Kidney epithelial cell (primary cell): ENCODE data around the gene GIMAP5. TPM values are rescaled to one million over a fixed set of nuclear protein-coding genes. Genes with fewer than 3 reads are reported as not detected.

Experiments
- DNase-seq: peaks from one replicate; pipeline ENCODE4 v3.0.0-alpha.2; 2010; ENCODE audit warnings: low read depth
- H3K27me3 ChIP-seq: 2 replicates; pipeline ENCODE4 v1.6.0; 2011; ENCODE audit warnings: low read length; ENCODE audit not compliant: control insufficient read depth, insufficient read depth
- H3K36me3 ChIP-seq: 2 replicates; pipeline ENCODE4 v1.5.1; 2011; ENCODE audit warnings: low read length; ENCODE audit not compliant: control insufficient read depth, insufficient read depth
- H3K4me3 ChIP-seq: 2 replicates; pipeline ENCODE4 v1.5.1; 2011; ENCODE audit warnings: low read depth, mild to moderate bottlenecking, control low read depth, low read length
- total RNA-seq: library from RNA; depleted of rRNA; stranded (reverse); fragments of >200 nt; gene quantifications from 2 replicates; pipeline ENCODE4 v1.2.3, GENCODE V29; 2015
- TF ChIP-seq, protein P1 (sequence below): IDR thresholded peaks from 2 replicates; pipeline ENCODE4 v1.5.1; 2011; ENCODE audit warnings: mild to moderate bottlenecking, moderate library complexity, low read length, control low read depth, inconsistent platforms; ENCODE audit not compliant: insufficient read depth, poor library complexity, severe bottlenecking

Gene GIMAP5
- total RNA-seq, 1 donor from 2014 or later = 0.17 TPM

DNA sequence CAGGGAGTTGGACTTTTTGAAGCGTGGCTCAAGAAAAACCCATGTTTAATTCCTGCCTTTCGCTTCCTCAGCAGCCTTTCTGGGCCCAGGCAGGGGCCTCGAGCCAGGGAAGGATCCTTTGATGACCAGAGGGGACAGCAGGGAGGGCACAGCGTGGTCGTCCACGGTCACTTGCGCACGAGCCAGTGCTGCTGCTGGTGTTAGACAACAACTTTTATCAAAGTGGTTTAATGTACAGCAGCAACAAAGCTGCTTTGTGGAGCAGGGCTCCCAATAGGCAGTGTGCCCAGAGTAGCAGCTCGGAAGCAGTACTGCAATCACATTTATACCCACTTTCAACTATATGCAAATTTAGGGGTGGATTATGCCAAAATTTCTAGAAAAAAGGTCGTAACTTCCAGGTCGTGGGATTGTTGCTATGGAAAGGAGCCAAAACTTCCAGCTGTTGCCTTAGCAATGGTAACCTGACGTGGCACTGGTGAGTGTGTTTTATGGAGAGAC lies 14.7 kb upstream of the GIMAP5 start:
- no peak for DNase-seq
- Histone ChIP-seq H3K27me3 (no peaks in the 10 kb centered on the region), H3K4me3 (no peak overlapping the region)

DNA sequence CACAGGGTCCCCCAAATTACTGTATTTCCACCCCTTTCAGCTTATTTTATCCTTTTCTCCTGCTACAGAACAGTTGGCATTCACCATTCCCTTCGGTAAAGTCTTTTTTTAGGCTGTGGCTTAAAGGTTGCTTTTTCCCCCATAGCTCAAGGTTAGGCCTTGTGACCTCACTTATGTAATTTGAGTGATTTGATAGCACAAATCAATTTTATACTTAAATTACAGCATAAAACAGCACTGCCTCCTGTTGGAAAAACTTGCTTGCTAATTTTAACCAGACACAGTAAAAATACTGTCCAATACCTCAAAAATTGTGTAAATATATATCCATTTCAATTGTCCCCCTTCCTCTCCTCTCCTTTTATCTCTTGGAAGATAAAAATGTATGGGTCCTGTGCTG lies 13.8 kb upstream of the GIMAP5 start:
- Histone ChIP-seq H3K27me3 (no peaks in the 10 kb centered on the region), H3K36me3 (no peaks in the 10 kb centered on the region), H3K4me3 (no peak overlapping the region)
- DNase-seq = no peak
- TF ChIP-seq, protein P1, sequence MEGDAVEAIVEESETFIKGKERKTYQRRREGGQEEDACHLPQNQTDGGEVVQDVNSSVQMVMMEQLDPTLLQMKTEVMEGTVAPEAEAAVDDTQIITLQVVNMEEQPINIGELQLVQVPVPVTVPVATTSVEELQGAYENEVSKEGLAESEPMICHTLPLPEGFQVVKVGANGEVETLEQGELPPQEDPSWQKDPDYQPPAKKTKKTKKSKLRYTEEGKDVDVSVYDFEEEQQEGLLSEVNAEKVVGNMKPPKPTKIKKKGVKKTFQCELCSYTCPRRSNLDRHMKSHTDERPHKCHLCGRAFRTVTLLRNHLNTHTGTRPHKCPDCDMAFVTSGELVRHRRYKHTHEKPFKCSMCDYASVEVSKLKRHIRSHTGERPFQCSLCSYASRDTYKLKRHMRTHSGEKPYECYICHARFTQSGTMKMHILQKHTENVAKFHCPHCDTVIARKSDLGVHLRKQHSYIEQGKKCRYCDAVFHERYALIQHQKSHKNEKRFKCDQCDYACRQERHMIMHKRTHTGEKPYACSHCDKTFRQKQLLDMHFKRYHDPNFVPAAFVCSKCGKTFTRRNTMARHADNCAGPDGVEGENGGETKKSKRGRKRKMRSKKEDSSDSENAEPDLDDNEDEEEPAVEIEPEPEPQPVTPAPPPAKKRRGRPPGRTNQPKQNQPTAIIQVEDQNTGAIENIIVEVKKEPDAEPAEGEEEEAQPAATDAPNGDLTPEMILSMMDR = no peak

More for the DNA sequence above, 14.7 kb upstream of the GIMAP5 start:
- TF ChIP-seq, protein P1 = no peak
- H3K36me3 ChIP-seq = no peaks in the 10 kb centered on the region

DNA sequence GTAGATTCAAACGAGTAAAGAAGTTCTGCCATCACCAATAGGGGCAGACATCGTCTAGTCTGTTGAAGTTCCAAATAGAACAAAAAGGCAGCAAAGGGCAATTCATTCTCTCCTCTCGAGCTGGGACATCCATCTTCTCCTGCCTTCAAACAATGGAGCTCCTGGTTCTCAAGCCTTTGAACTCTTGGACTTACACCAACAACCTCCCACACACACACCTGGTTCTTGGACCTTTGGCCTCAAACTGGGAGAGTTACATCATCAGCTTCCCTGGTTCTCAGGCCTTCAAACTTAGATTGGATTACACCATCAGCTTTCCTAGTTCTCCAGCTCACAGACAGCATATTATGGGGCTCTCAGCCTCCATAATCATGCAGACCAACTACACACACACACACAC lies 9.8 kb upstream of the GIMAP5 start:
- no peak for DNase-seq
- Histone ChIP-seq H3K36me3 (no peaks in the 10 kb centered on the region), H3K27me3 (no peaks in the 10 kb centered on the region), H3K4me3 (no peak overlapping the region)
- TF ChIP-seq, protein P1 = no peak

DNA sequence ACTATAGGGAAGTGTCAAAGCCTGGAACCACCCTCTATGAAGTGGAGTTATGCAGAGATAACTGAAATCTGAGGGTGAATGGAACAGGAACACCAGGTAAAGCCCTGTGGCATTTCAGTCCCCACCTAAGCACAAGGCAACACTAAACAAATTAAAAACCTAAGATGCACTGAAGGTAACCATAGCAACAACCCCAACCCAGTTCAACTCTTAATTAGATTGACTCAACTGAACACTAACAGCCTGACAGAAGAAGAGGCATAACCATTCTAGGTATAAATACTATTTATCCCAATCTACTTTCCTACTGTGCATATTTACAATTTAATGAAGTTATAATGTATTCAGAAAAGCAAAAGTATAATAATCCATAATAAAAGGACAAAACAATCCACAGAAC lies 9.2 kb upstream of the GIMAP5 start:
- H3K4me3 ChIP-seq = no peak overlapping the region
- no peaks in the 10 kb centered on the region for H3K27me3 ChIP-seq
- TF ChIP-seq, protein P1 = no peak
- no peaks in the 10 kb centered on the region for H3K36me3 ChIP-seq
- no peak for DNase-seq

DNA sequence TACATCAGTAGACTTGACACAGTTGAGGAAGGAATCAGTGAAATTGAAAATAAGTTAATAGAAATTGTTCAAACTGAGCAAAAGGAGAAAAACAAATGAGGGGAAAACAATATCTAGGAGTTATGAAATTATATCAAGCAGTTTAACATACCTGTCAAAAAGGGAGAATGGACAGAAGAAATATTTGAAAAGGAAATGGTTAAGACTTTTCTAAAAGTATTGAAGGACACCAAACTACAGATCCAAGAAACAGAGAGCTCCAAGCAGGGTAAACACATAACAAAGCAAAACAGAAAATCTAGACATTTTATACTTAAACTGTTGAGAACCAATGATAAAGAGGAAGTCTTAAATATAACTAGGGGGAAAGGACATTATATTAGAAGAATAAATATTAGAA lies 8.6 kb upstream of the GIMAP5 start:
- no peaks in the 10 kb centered on the region for H3K27me3 ChIP-seq
- no peak overlapping the region for H3K4me3 ChIP-seq
- no peak for DNase-seq
- no peaks in the 10 kb centered on the region for H3K36me3 ChIP-seq
- TF ChIP-seq, protein P1 = no peak

DNA sequence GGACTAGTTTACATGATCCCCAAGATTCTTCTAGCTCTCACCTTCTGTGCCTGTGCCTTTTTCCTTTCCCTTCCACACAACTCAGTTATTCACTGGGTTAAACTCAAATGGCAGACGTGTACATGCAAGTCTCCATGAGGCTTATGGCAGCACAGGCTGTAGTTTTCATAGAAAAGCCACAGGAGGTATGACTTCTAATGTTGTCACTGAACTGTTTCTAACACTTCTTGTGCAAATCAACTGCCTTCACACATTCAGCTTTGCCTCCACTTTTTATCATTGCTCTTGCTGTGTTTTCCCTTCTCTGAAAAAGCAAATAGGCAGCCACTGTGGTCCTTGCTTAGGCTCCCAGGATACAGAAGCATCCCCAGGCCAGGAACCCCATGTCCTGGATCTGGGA lies 5.3 kb upstream of the GIMAP5 start:
- H3K36me3 ChIP-seq = no peaks in the 10 kb centered on the region
- no peak overlapping the region for H3K4me3 ChIP-seq
- DNase-seq = no peak
- H3K27me3 ChIP-seq = no peaks in the 10 kb centered on the region
- TF ChIP-seq, protein P1 = no peak
